Heart left ventricle (tissue), 13 donors: Measurements from ENCODE around the gene SLC34A3.

Experiments used
- CTCF ChIP-seq, 12 donors: fragments of 200-600 bp; sonication (generic) in 4 of 12; IDR thresholded peaks; one replicate each; pipeline versions ENCODE4 v1.5.0 to v1.8.0; 2018 to 2022; ENCODE audit warnings: antibody characterized with exemption in 12 of 12, mild to moderate bottlenecking in 5 of 12
- POLR2A ChIP-seq, 2 donors: fragments of 450-650 bp; IDR thresholded peaks; one replicate each; pipeline ENCODE4 v1.6.1; 2017; ENCODE audit warnings: antibody characterized with exemption in 2 of 2, mild to moderate bottlenecking in 2 of 2, moderate library complexity in 2 of 2
- donor health status: ischemic (EF 13 %, LVEDD 7.1; RV severe dilation, severe dysfunction).
- donor health status: DM: no; HTN: yes; CAD: no.
- donor health status: DM: no; HTN: no; CAD: no.
- donor health status: ischemic (EF 25% LVEDD 6.9; RV normal size, moderate dysfunction).
- donor health status: ischemic (EF 25% LVEDD 5.7; RV mildly dilated, moderate dysfunction).
- donor health status: ischemic (EF 35%, LVEDD 5.7; RV mildly dilated, moderate dysfunction).
- donor health status: nonischemic (EF 11% LVEDD 7.7; RV severe dilation, severe dysfunction).
- donor health status: DM: yes; HTN: yes; CAD: no.
- donor health status: PGD.
- donor health status: ischemic (EF 29% LVEDD 5.4; RV normal size, mild dysfunction).
- donor health status: nonischemic (EF 23%, LVEDD 6.1; RV moderate dilation, normal function).

- no peak for TF ChIP-seq CTCF (IDR thresholded peaks at IDR 0.05)
- no peak for TF ChIP-seq POLR2A (IDR thresholded peaks at IDR 0.05)
These were observed 2.2 kb upstream of the SLC34A3 start for GRCh38 chr9:137228506-137228967.
